Caco-2 (cell line): Measurements from ENCODE around the gene NLGN1. TPM values are rescaled to one million over a fixed set of nuclear protein-coding genes. Genes with fewer than 3 reads are reported as not detected.

Experiments
- BruUV-seq: library from RNA; stranded (reverse); fragments of 400-500 nt; replicated peaks from 2 replicates; lab custom pipeline; 2021; lab: Mats Ljungman, UMichigan
- CTCF ChIA-PET: fragments of 300-600 bp; sonication (Branson Sonifier 250); formaldehyde crosslinking; loops from one replicate; lab custom pipeline; 2022; ENCODE audit warnings: antibody characterized with exemption; lab: Charles Lee
- POLR2A ChIA-PET: fragments of 300-600 bp; sonication (Branson Sonifier 250); formaldehyde crosslinking; loops from one replicate; lab custom pipeline; 2022; ENCODE audit warnings: antibody characterized with exemption; lab: Charles Lee
- DNase-seq, 2 experiments: peaks; one replicate each; pipeline versions ENCODE4 v3.0.0 to v3.0.0-alpha.2; 2020 to 2022
- H3K27me3 ChIP-seq: replicated peaks from 2 replicates; pipeline ENCODE4 v1.6.0; 2011; ENCODE audit warnings: low read length; ENCODE audit not compliant: control insufficient read depth, insufficient read depth
- H3K36me3 ChIP-seq: 2 replicates; pipeline ENCODE4 v1.5.1; 2011; ENCODE audit warnings: low read length; ENCODE audit not compliant: control insufficient read depth, insufficient read depth
- H3K4me1 ChIP-seq: fragments of 250-450 bp; sonication (Bioruptor Pico); 2 replicates; pipeline ENCODE4 v1.5.1; 2020; ENCODE audit warnings: mild to moderate bottlenecking
- H3K4me3 ChIP-seq: 2 replicates; pipeline ENCODE4 v1.5.1; 2011; ENCODE audit warnings: low read depth, mild to moderate bottlenecking, control low read depth, low read length
- H3K9me3 ChIP-seq: fragments of 250-450 bp; sonication (Bioruptor Pico); 2 replicates; pipeline ENCODE4 v1.5.1; 2020; ENCODE audit warnings: mild to moderate bottlenecking, moderate library complexity
- H3K27ac Mint-ChIP-seq: one replicate; pipeline ENCODE4 v1.8.0; 2022; ENCODE audit warnings: mixed read lengths; ENCODE audit not compliant: unreplicated experiment
- H3K27me3 Mint-ChIP-seq: one replicate; pipeline ENCODE4 v1.8.0; 2022; ENCODE audit warnings: mixed read lengths; ENCODE audit not compliant: insufficient read depth, unreplicated experiment
- H3K36me3 Mint-ChIP-seq: one replicate; pipeline ENCODE4 v1.8.0; 2022; ENCODE audit warnings: mild to moderate bottlenecking, mixed read lengths; ENCODE audit not compliant: insufficient read depth, unreplicated experiment
- H3K4me1 Mint-ChIP-seq: one replicate; pipeline ENCODE4 v1.8.0; 2022; ENCODE audit warnings: low read depth, mixed read lengths; ENCODE audit not compliant: unreplicated experiment
- H3K4me3 Mint-ChIP-seq: one replicate; pipeline ENCODE4 v1.8.0; 2022; ENCODE audit warnings: mild to moderate bottlenecking, moderate library complexity, mixed read lengths; ENCODE audit not compliant: unreplicated experiment
- H3K9me3 Mint-ChIP-seq: one replicate; pipeline ENCODE4 v1.8.0; 2022; ENCODE audit warnings: mixed read lengths; ENCODE audit not compliant: unreplicated experiment
- intact Hi-C: fragments of 100-400 bp; cut with micrococcal nuclease; formaldehyde crosslinking; loops from one replicate; pipeline ENCODE4 v1.10.0; 2022; ENCODE audit not compliant: unreplicated experiment
- total RNA-seq: library from RNA; stranded (reverse); gene quantifications from 2 replicates; pipeline ENCODE4 v1.2.3, GENCODE V29; 2022
- TF ChIP-seq, protein P1 (sequence below), 2 experiments: fragments of 200-600 bp in 1 of 2; IDR thresholded peaks; 1 replicate in 1 of 2; 2 replicates in 1 of 2; pipeline versions ENCODE4 v1.5.1 to v1.8.0; 2011 to 2022; ENCODE audit warnings: antibody characterized with exemption in 1 of 2, control low read depth in 1 of 2, inconsistent platforms in 1 of 2, low read depth in 1 of 2, low read length in 1 of 2, mild to moderate bottlenecking in 1 of 2, moderate library complexity in 1 of 2; ENCODE audit not compliant: insufficient read depth in 1 of 2, severe bottlenecking in 1 of 2, unreplicated experiment in 1 of 2

Gene NLGN1
- total RNA-seq, 1 experiment from 2014 or later = not detected

DNA sequence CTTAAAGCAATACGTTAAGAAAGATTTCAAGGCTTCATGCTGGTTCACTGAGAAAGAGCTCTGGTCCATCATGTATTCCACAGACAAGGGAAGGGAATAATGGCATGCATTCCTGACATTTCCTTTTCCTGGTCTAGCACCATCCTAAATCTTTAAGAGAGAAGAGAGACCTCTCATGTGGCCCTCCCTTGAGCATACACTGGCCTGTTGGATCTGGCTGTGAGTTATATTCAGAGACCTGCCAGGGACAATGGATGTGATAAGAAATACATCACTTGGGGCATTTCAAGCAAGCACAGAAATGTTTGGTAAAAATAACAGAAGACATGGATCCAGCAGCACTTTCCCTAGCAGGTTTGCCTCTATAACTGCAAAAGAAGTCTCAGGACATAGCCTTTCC, 507.8 kb downstream of the NLGN1 start:
- TF ChIP-seq, protein P1, sequence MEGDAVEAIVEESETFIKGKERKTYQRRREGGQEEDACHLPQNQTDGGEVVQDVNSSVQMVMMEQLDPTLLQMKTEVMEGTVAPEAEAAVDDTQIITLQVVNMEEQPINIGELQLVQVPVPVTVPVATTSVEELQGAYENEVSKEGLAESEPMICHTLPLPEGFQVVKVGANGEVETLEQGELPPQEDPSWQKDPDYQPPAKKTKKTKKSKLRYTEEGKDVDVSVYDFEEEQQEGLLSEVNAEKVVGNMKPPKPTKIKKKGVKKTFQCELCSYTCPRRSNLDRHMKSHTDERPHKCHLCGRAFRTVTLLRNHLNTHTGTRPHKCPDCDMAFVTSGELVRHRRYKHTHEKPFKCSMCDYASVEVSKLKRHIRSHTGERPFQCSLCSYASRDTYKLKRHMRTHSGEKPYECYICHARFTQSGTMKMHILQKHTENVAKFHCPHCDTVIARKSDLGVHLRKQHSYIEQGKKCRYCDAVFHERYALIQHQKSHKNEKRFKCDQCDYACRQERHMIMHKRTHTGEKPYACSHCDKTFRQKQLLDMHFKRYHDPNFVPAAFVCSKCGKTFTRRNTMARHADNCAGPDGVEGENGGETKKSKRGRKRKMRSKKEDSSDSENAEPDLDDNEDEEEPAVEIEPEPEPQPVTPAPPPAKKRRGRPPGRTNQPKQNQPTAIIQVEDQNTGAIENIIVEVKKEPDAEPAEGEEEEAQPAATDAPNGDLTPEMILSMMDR (IDR thresholded peaks at IDR 0.05; ENCODE audit: insufficient read depth in 1 of 2, low read depth in 1 of 2, low read length in 1 of 2, severe bottlenecking in 1 of 2, unreplicated experiment in 1 of 2) = no peak
- BruUV-seq = no TSS peak
- H3K4me3 ChIP-seq = no peak overlapping the region
- H3K27me3 ChIP-seq = no peaks in the 10 kb centered on the region
- Mint-ChIP-seq H3K27me3 (peaks cover 6% of the 10 kb centered on the region), H3K9me3 (no peaks in the 10 kb centered on the region), H3K36me3 (no peaks in the 10 kb centered on the region), H3K4me3 (no peak overlapping the region), H3K27ac (no peak overlapping the region), H3K4me1 (no peaks in the 10 kb centered on the region)
- no peak for DNase-seq
- no peaks in the 10 kb centered on the region for H3K36me3 ChIP-seq
- intact Hi-C loops = no loop called here
- no peaks in the 10 kb centered on the region for H3K4me1 ChIP-seq
- ChIA-PET POLR2A (no interaction called here), CTCF (no interaction called here)
- no peaks in the 10 kb centered on the region for H3K9me3 ChIP-seq

DNA sequence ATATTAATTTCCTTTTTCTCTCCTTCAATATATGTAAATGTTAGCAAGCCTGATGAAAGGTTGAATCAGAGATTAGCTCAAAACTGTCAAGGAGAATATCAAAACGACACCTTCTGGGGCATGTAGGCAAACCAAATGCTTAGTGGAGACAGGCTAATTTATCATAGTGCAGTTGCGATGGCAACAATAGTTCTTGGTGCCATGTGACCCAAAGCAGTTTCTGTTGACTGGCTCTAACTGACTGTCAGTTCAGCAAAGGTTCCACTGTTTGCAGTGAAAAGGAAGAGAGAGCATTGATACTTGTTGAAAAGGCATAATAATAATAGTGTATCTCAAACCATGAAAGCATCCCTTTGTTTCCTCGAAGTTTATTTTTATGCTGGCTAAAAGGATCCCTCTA, 513.9 kb downstream of the NLGN1 start:
- Histone ChIP-seq H3K36me3 (no peaks in the 10 kb centered on the region), H3K9me3 (no peaks in the 10 kb centered on the region), H3K4me1 (no peaks in the 10 kb centered on the region), H3K27me3 (no peaks in the 10 kb centered on the region), H3K4me3 (no peak overlapping the region)
- ChIA-PET POLR2A (no interaction called here), CTCF (no interaction called here)
- TF ChIP-seq, protein P1 (IDR thresholded peaks at IDR 0.05; ENCODE audit: insufficient read depth in 1 of 2, low read depth in 1 of 2, low read length in 1 of 2, severe bottlenecking in 1 of 2, unreplicated experiment in 1 of 2) = no peak
- intact Hi-C loops = no loop called here
- H3K36me3 Mint-ChIP-seq = no peaks in the 10 kb centered on the region
- H3K9me3 Mint-ChIP-seq = no peaks in the 10 kb centered on the region
- no TSS peak for BruUV-seq
- H3K27me3 Mint-ChIP-seq = peaks cover 2% of the 10 kb centered on the region
- no peaks in the 10 kb centered on the region for H3K4me1 Mint-ChIP-seq
- no peak overlapping the region for H3K27ac Mint-ChIP-seq
- no peak overlapping the region for H3K4me3 Mint-ChIP-seq
- no peak for DNase-seq

DNA sequence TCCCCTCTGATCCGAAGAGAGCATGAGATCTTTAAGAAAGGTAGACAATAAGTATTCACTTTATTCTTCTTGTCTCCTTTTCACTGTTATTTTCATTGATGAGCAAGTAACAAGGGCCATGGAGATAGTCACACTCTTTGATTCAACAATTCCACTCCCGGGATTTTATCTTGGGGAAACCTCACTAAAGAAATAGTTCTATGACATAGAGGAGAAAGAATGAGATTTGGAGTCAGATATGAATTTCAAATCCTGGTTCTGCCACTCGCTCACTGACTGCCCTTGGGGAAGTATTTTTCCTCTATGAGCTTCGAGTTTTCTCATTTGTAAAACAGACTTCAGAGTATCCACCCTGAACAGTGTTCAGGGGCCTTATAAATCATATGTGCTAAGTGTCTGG, 514.6 kb downstream of the NLGN1 start:
- no peaks in the 10 kb centered on the region for H3K4me1 ChIP-seq
- H3K9me3 Mint-ChIP-seq = no peaks in the 10 kb centered on the region
- intact Hi-C loops = no loop called here
- H3K36me3 Mint-ChIP-seq = no peaks in the 10 kb centered on the region
- no TSS peak for BruUV-seq
- H3K9me3 ChIP-seq = no peaks in the 10 kb centered on the region
- H3K36me3 ChIP-seq = no peaks in the 10 kb centered on the region
- no peak overlapping the region for H3K27ac Mint-ChIP-seq
- CTCF ChIA-PET = no interaction called here
- no peak for DNase-seq
- TF ChIP-seq, protein P1 (IDR thresholded peaks at IDR 0.05; ENCODE audit: insufficient read depth in 1 of 2, low read depth in 1 of 2, low read length in 1 of 2, severe bottlenecking in 1 of 2, unreplicated experiment in 1 of 2) = no peak
- H3K27me3 ChIP-seq = no peaks in the 10 kb centered on the region
- peaks cover 2% of the 10 kb centered on the region for H3K27me3 Mint-ChIP-seq
- H3K4me3 ChIP-seq = no peak overlapping the region
- POLR2A ChIA-PET = no interaction called here
- no peaks in the 10 kb centered on the region for H3K4me1 Mint-ChIP-seq
- H3K4me3 Mint-ChIP-seq = no peak overlapping the region
